PC-9 (cell line): ENCODE results near the gene PARP8. TPM values are rescaled to one million over a fixed set of nuclear protein-coding genes. Genes with fewer than 3 reads are reported as not detected.

Source experiments
- BruUV-seq: library from RNA; stranded (reverse); fragments of 400-500 nt; replicated peaks from 2 replicates; lab custom pipeline; 2021; lab: Mats Ljungman, UMichigan
- CTCF ChIA-PET: fragments of 300-600 bp; sonication (Branson Sonifier 250); formaldehyde crosslinking; loops from one replicate; lab custom pipeline; 2022; ENCODE audit warnings: antibody characterized with exemption; lab: Charles Lee
- POLR2A ChIA-PET: fragments of 300-600 bp; sonication (Branson Sonifier 250); formaldehyde crosslinking; loops from one replicate; lab custom pipeline; 2022; ENCODE audit warnings: antibody characterized with exemption; ENCODE audit not compliant: unreplicated experiment; lab: Charles Lee
- DNase-seq, 2 experiments: peaks; one replicate each; pipeline versions ENCODE4 v3.0.0 to v3.0.0-alpha.2; 2015 to 2022; ENCODE audit warnings: mixed read lengths in 1 of 2
- H2AFZ ChIP-seq: fragments of 200-600 bp; sonication (generic); 2 replicates; pipeline ENCODE4 v1.8.1; 2017; ENCODE audit warnings: antibody characterized with exemption
- H3F3A ChIP-seq: fragments of 200-600 bp; sonication (generic); 2 replicates; pipeline ENCODE4 v1.8.1; 2017; ENCODE audit warnings: antibody characterized with exemption, mild to moderate bottlenecking, low read depth; ENCODE audit not compliant: insufficient read depth
- H3K27ac ChIP-seq: fragments of 200-600 bp; sonication (generic); 2 replicates; pipeline ENCODE4 v1.6.1; 2016; ENCODE audit warnings: mixed run types
- H3K27me3 ChIP-seq: fragments of 200-600 bp; sonication (generic); 2 replicates; pipeline ENCODE4 v1.6.1; 2016; ENCODE audit warnings: low read depth, mixed run types; ENCODE audit not compliant: insufficient read depth
- H3K36me3 ChIP-seq: fragments of 200-600 bp; sonication (generic); 2 replicates; pipeline ENCODE4 v1.6.1; 2016; ENCODE audit warnings: low read depth, mixed run types
- H3K4me1 ChIP-seq: fragments of 200-600 bp; sonication (generic); replicated peaks from 2 replicates; pipeline ENCODE4 v1.6.1; 2016; ENCODE audit warnings: mixed run types; ENCODE audit not compliant: insufficient read depth
- H3K4me2 ChIP-seq: fragments of 200-600 bp; sonication (generic); 2 replicates; pipeline ENCODE4 v1.6.1; 2017; ENCODE audit warnings: mixed run types
- H3K4me3 ChIP-seq: fragments of 200-600 bp; sonication (generic); 2 replicates; pipeline ENCODE4 v1.6.1; 2016; ENCODE audit warnings: mixed run types
- H3K79me2 ChIP-seq: fragments of 200-600 bp; sonication (generic); 2 replicates; pipeline ENCODE4 v1.6.1; 2017; ENCODE audit warnings: low read depth, mixed run types
- H3K9me2 ChIP-seq: fragments of 200-600 bp; sonication (generic); 2 replicates; pipeline ENCODE4 v1.8.1; 2017; ENCODE audit warnings: mild to moderate bottlenecking; ENCODE audit not compliant: insufficient read depth
- H3K9me3 ChIP-seq: fragments of 200-600 bp; sonication (generic); 2 replicates; pipeline ENCODE4 v1.8.1; 2016; ENCODE audit warnings: low read depth; ENCODE audit not compliant: insufficient read depth
- H4K20me1 ChIP-seq: fragments of 200-600 bp; sonication (generic); 2 replicates; pipeline ENCODE4 v1.8.1; 2017; ENCODE audit not compliant: insufficient read depth
- CTCF ChIP-seq: fragments of 200-600 bp; sonication (generic); conservative IDR thresholded peaks from 2 replicates; pipeline ENCODE4 v1.6.1; 2017; ENCODE audit warnings: mixed run types, antibody characterized with exemption, mild to moderate bottlenecking, moderate library complexity
- EZH2 ChIP-seq: fragments of 200-600 bp; sonication (generic); IDR thresholded peaks from 2 replicates; pipeline ENCODE4 v1.8.0; 2017; ENCODE audit warnings: antibody characterized with exemption, low read depth
- intact Hi-C: fragments of 100-400 bp; cut with micrococcal nuclease; formaldehyde crosslinking; loops from one replicate; pipeline ENCODE4 v1.10.0; 2022; ENCODE audit not compliant: unreplicated experiment
- total RNA-seq: library from RNA; stranded (reverse); gene quantifications from 2 replicates; pipeline ENCODE4 v1.2.3, GENCODE V29; 2021

The PARP8 gene
- total RNA-seq, 1 experiment from 2014 or later, result 17.6 TPM

- H3K36me3 ChIP-seq, result no peaks in the 10 kb centered on the region
- H4K20me1 ChIP-seq, result no peaks in the 10 kb centered on the region; the same call in 1 of the 2 replicates
- no peak for DNase-seq
- H2AFZ ChIP-seq, result no peak overlapping the region
- ChIA-PET POLR2A (no interaction called here), CTCF (no interaction called here)
- BruUV-seq, result no TSS peak
- H3K79me2 ChIP-seq, result no peaks in the 10 kb centered on the region
- no peak for TF ChIP-seq EZH2
- TF ChIP-seq CTCF, result no peak
- H3K4me1 ChIP-seq, result no peaks in the 10 kb centered on the region
- no peaks in the 10 kb centered on the region for H3K9me3 ChIP-seq
- no peaks in the 10 kb centered on the region for H3F3A ChIP-seq
- no peak overlapping the region for H3K27ac ChIP-seq
- no peak overlapping the region for H3K4me3 ChIP-seq
- intact Hi-C loops, result no loop called here
- no peak overlapping the region for H3K4me2 ChIP-seq
- H3K9me2 ChIP-seq, result no peaks in the 10 kb centered on the region
- H3K27me3 ChIP-seq, result no peaks in the 10 kb centered on the region
Measured at GRCh38 chr5:50886657-50887345, 220.4 kb downstream of the PARP8 start.

- no peak for DNase-seq
- intact Hi-C loops, result no loop called here
- H3K4me3 ChIP-seq, result no peak overlapping the region
- H3F3A ChIP-seq, result no peaks in the 10 kb centered on the region
- no peaks in the 10 kb centered on the region for H3K79me2 ChIP-seq
- no peaks in the 10 kb centered on the region for H3K36me3 ChIP-seq
- POLR2A ChIA-PET, result no interaction called here
- H3K4me2 ChIP-seq, result no peak overlapping the region
- H3K27ac ChIP-seq, result no peak overlapping the region
- CTCF ChIA-PET, result no interaction called here
- TF ChIP-seq CTCF, result no peak
- TF ChIP-seq EZH2, result no peak
- H3K27me3 ChIP-seq, result no peaks in the 10 kb centered on the region
- no peaks in the 10 kb centered on the region for H3K4me1 ChIP-seq
- no peaks in the 10 kb centered on the region for H3K9me3 ChIP-seq
- no TSS peak for BruUV-seq
- no peaks in the 10 kb centered on the region for H3K9me2 ChIP-seq
- no peaks in the 10 kb centered on the region; the same call in 1 of the 2 replicates for H4K20me1 ChIP-seq
- H2AFZ ChIP-seq, result no peak overlapping the region
Measured at GRCh38 chr5:50887889-50888633, 221.6 kb downstream of the PARP8 start.

GRCh38 chr5:50888751-50889150 is 222.3 kb downstream of the PARP8 start:
- intact Hi-C loops, result no loop called here

More at GRCh38 chr5:50888751-50889150, 222.3 kb downstream of the PARP8 start:
- Histone ChIP-seq H3F3A (no peaks in the 10 kb centered on the region), H3K79me2 (no peaks in the 10 kb centered on the region), H3K4me3 (no peak overlapping the region), H4K20me1 (no peaks in the 10 kb centered on the region; the same call in 1 of the 2 replicates), H3K27ac (no peak overlapping the region), H3K9me3 (no peaks in the 10 kb centered on the region), H3K4me1 (no peaks in the 10 kb centered on the region), H2AFZ (no peak overlapping the region), H3K27me3 (no peaks in the 10 kb centered on the region), H3K4me2 (no peak overlapping the region), H3K36me3 (no peaks in the 10 kb centered on the region), H3K9me2 (no peaks in the 10 kb centered on the region)
- BruUV-seq, result no TSS peak
- POLR2A ChIA-PET, result no interaction called here
- TF ChIP-seq EZH2 (no peak), CTCF (no peak)
- DNase-seq, result no peak
- CTCF ChIA-PET, result no interaction called here
